NCI-H82 treated with DMSO at 0.1 percent for 48 hours (cell line): ENCODE results near the gene GRAP.

Source experiments
- DNase-seq: peaks from one replicate; lab custom pipeline; 2025; ENCODE audit not compliant: unreplicated experiment; lab: John Stamatoyannopoulos, UW

The GRAP gene

GRCh38 chr17:19019041-19019941 is 27.5 kb downstream of the GRAP start:
- peak; percentile 86 for DNase-seq

- no peak for DNase-seq
These were observed 28.2 kb downstream of the GRAP start for GRCh38 chr17:19018600-19018950.

- DNase-seq: no peak
These were observed 28.8 kb downstream of the GRAP start for GRCh38 chr17:19017804-19018599.

GRCh38 chr17:19017401-19017800 is 29.4 kb downstream of the GRAP start:
- DNase-seq: no peak

GRCh38 chr17:19016881-19017280 is 29.9 kb downstream of the GRAP start:
- no peak for DNase-seq

GRCh38 chr17:19016297-19016696 is 30.5 kb downstream of the GRAP start:
- DNase-seq: no peak

GRCh38 chr17:19015428-19015827 is 31.3 kb downstream of the GRAP start:
- no peak for DNase-seq

- DNase-seq: no peak
These were observed 32.0 kb downstream of the GRAP start for GRCh38 chr17:19014628-19015215.

- DNase-seq: no peak
These were observed 32.7 kb downstream of the GRAP start for GRCh38 chr17:19013806-19014627.

- DNase-seq: no peak
These were observed 33.5 kb downstream of the GRAP start for GRCh38 chr17:19013226-19013625.

- no peak for DNase-seq
These were observed 34.3 kb downstream of the GRAP start for GRCh38 chr17:19012171-19013080.

GRCh38 chr17:19011581-19011980 is 35.2 kb downstream of the GRAP start:
- no peak for DNase-seq

- no peak for DNase-seq
These were observed 35.8 kb downstream of the GRAP start for GRCh38 chr17:19010729-19011505.

- DNase-seq: no peak
These were observed 36.8 kb downstream of the GRAP start for GRCh38 chr17:19009970-19010369.

GRCh38 chr17:19006698-19007097 is 40.1 kb downstream of the GRAP start:
- no peak for DNase-seq

- DNase-seq: no peak
These were observed 40.8 kb downstream of the GRAP start for GRCh38 chr17:19005789-19006430.

GRCh38 chr17:19005137-19005773 is 41.5 kb downstream of the GRAP start:
- no peak for DNase-seq
